Adrenal gland (tissue), 12 donors: ENCODE measurements around the gene TMEM115. TPM values are rescaled to one million over a fixed set of nuclear protein-coding genes. Genes with fewer than 3 reads are reported as not detected.
"Not testable (repeated sequence)": the region's sequence is repeated elsewhere in the genome, so short reads cannot be mapped to it uniquely, and the experiment has no call there.

Source experiments
- DNase-seq, 7 donors: peaks; one replicate each; pipeline ENCODE4 v3.0.0-alpha.2; 2019 to 2020
- H3K27ac ChIP-seq, 5 donors: fragments of 200-600 bp; sonication (generic) in 4 of 5; 1 replicate in 3 of 5; 2 replicates in 2 of 5; pipeline versions ENCODE4 v1.5.1 to v1.8.0; 2016 to 2020; ENCODE audit warnings: mild to moderate bottlenecking in 1 of 5
- H3K27me3 ChIP-seq: fragments of 200-600 bp; 2 replicates; pipeline ENCODE4 v1.8.0; 2021
- H3K36me3 ChIP-seq, 2 donors: fragments of 200-600 bp; replicated peaks in 1 of 2; 1 replicate in 1 of 2; 2 replicates in 1 of 2; pipeline versions ENCODE4 v1.5.1 to v1.8.0; 2018 to 2022
- H3K4me1 ChIP-seq, 2 donors: fragments of 200-600 bp; replicated peaks in 1 of 2; 1 replicate in 1 of 2; 2 replicates in 1 of 2; pipeline versions ENCODE4 v1.5.1 to v1.8.0; 2018 to 2021
- H3K4me3 ChIP-seq, 4 donors: fragments of 200-600 bp; sonication (generic) in 3 of 4; one replicate each; pipeline ENCODE4 v1.5.1; 2016 to 2018
- H3K9me3 ChIP-seq, 3 donors: fragments of 200-600 bp; sonication (generic) in 1 of 3; replicated peaks in 1 of 3; 1 replicate in 2 of 3; 2 replicates in 1 of 3; pipeline versions ENCODE4 v1.5.1 to v1.8.0; 2016 to 2021
- CTCF ChIP-seq, 6 experiments: fragments of 450-650 bp in 4 of 6; fragments of 200-600 bp in 2 of 6; sonication (generic) in 1 of 6; IDR thresholded peaks; 1 replicate in 5 of 6; 2 replicates in 1 of 6; pipeline versions ENCODE4 v1.5.1 to v1.8.0; 2016 to 2021; ENCODE audit warnings: antibody characterized with exemption in 6 of 6, mild to moderate bottlenecking in 2 of 6, moderate library complexity in 1 of 6
- POLR2A ChIP-seq, 2 donors: fragments of 450-650 bp; IDR thresholded peaks; one replicate each; pipeline ENCODE4 v1.6.1; 2017; ENCODE audit warnings: antibody characterized with exemption in 2 of 2, mild to moderate bottlenecking in 2 of 2, moderate library complexity in 1 of 2
- WGBS, 4 donors: extraction: QIAGEN DNeasy Blood & Tissue Kit in 2 of 4; methylation state at CpG; one replicate each; pipeline versions ENCODE4 v1.1.5 to v1.1.7; 2013 to 2017; 5-methylcytosine and 5-hydroxymethylcytosine counted together
- intact Hi-C, 2 donors: fragments of 100-400 bp; cut with DNase I; formaldehyde crosslinking; loops; one replicate each; pipeline versions ENCODE4 v1.14.1 to v1.15.0; 2022 to 2023
- polyA plus RNA-seq, 3 donors: library from polyadenylated mRNA; stranded (reverse); fragments of 200-250 nt in 2 of 3; fragments of 350-450 nt in 1 of 3; fragmentation: Illumina TruSeq in 1 of 3; extraction: RNeasy Lipid Tissue Mini Kit (QIAGEN cat#74804) in 1 of 3; gene quantifications; one replicate each; pipeline ENCODE4 v1.2.3, GENCODE V29; 2013 to 2014
- total RNA-seq, 9 donors: library from RNA; depleted of rRNA in 4 of 9; stranded (reverse); fragments of >200 nt in 4 of 9; fragments of 120-200 nt in 1 of 9; fragmentation: NEBNext Ultra II Directional in 1 of 9; extraction: Animal tissue kit (Norgen Biotek cat#: 25700) in 1 of 9; gene quantifications; one replicate each; pipeline versions ENCODE4 v1.1.0 to v1.2.4, GENCODE V29; 2013 to 2023
- donor health status: healthy with polysubstance abuse.
- donor health status: Bipolar disorder and iron deficiency.
- donor health status: DM: yes; HTN: yes; CAD: no.
- donor health status: DM: no; HTN: no; CAD: no.
- donor health status: DM: no; HTN: no; CAD: no.
- donor health status: DM: yes; HTN: yes; CAD: no.

TMEM115 gene
- total and polyA plus RNA-seq, 12 donors, result 23.6 to 88.5 (median 59.7) TPM

DNA sequence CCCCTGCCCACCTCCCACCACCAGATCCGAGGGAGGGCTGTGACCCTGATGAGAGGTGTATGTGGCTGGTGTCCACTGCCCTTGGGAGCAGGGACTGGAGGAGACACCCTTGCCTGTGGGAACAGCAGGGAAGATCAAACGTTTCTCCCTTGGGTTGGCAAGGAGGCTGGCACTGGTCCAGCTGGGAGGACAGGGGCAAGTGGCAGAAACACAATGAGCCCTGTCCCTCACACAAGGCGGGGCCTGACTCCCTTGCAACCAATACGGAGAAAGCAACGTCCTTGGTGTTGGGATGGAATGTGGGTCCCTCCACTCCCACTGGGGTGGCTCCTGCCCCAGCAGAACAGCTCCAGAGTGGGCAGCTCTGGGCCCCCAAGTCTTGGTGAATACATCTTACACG is 42.0 kb downstream of the TMEM115 start:
- intact Hi-C loops, result no loop called here
- Histone ChIP-seq H3K4me3 (no peak overlapping the region), H3K4me1 (peaks cover 39 to 50% of the 10 kb centered on the region in 2 donors), H3K27ac (peak overlapping the region in 2 of 5 donors; percentile 3 to 19), H3K27me3 (no peaks in the 10 kb centered on the region), H3K9me3 (no peaks in the 10 kb centered on the region), H3K36me3 (peaks cover 0 to 31% of the 10 kb centered on the region in 2 donors)
- WGBS, 4 donors, result 50 to 79% (median 55%) methylated on average over 2 to 6 of the region's 6 CpGs
- TF ChIP-seq POLR2A (IDR thresholded peaks at IDR 0.05) (no peak), CTCF (IDR thresholded peaks at IDR 0.05) (no peak)
- peak in 1 of 7 donors; percentile 33 for DNase-seq

DNA sequence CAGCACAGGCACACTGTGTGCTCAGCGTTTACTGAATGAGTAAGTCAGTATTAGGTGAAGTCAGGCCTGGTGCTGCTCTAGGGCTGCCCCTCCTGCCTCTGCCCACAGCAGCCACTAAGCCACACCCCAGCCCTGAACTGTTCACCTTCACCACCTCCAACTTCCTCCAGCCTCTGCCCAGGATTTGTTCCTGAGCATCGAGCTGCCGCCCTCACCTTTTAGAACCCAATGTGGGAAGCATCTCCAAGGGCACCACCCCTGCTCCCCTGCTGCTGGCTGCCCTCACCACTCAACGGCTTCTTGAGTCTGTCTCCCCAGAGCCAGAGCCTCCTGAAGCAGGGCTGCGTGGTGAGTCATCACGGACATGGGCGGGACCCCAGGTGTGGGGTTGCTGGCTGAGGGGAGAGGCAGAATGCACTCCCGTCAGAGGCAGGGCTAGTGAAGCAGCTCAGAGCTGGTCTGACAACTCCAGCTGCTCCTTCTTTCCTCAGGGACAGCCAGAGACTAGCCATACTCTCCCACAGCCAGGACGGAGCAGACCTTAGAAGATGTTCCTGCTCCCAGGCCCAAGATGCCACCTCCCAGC is 42.6 kb downstream of the TMEM115 start:
- peaks cover 0 to 31% of the 10 kb centered on the region in 2 donors for H3K36me3 ChIP-seq
- DNase-seq, result peak in 2 of 7 donors; percentile 42 to 58
- H3K27ac ChIP-seq, result peak overlapping the region in 1 of 5 donors; percentile 3
- no peaks in the 10 kb centered on the region for H3K9me3 ChIP-seq
- WGBS, 4 donors, result 49 to 57% (median 52%) methylated on average over 3 to 9 of the region's 9 CpGs
- no peaks in the 10 kb centered on the region for H3K27me3 ChIP-seq
- intact Hi-C loops, result no loop called here
- no peak for TF ChIP-seq CTCF (IDR thresholded peaks at IDR 0.05)
- no peak for TF ChIP-seq POLR2A (IDR thresholded peaks at IDR 0.05)
- no peak overlapping the region for H3K4me3 ChIP-seq
- H3K4me1 ChIP-seq, result peaks cover 33 to 44% of the 10 kb centered on the region in 2 donors

GRCh38 chr3:50314816-50315215 is 44.5 kb downstream of the TMEM115 start:
- 96 to 100% (median 98%) methylated on average over 4 of the region's 4 CpGs for WGBS, 4 donors

GRCh38 chr3:50314342-50314741 is 45.0 kb downstream of the TMEM115 start:
- DNase-seq, result no peak
- Histone ChIP-seq H3K27me3 (no peaks in the 10 kb centered on the region), H3K27ac (no peak overlapping the region), H3K36me3 (peaks cover 0 to 25% of the 10 kb centered on the region in 2 donors), H3K4me3 (no peak overlapping the region), H3K4me1 (peaks cover 24 to 30% of the 10 kb centered on the region in 2 donors), H3K9me3 (no peaks in the 10 kb centered on the region)
- TF ChIP-seq CTCF (IDR thresholded peaks at IDR 0.05), result no peak
- TF ChIP-seq POLR2A (IDR thresholded peaks at IDR 0.05), result no peak
- WGBS, 4 donors, result 77 to 88% (median 85%) methylated on average over 3 of the region's 3 CpGs
- intact Hi-C loops, result no loop called here

More at GRCh38 chr3:50314816-50315215, 44.5 kb downstream of the TMEM115 start:
- Histone ChIP-seq H3K27ac (no peak overlapping the region), H3K4me3 (no peak overlapping the region), H3K27me3 (no peaks in the 10 kb centered on the region), H3K4me1 (peaks cover 24 to 35% of the 10 kb centered on the region in 2 donors), H3K36me3 (peaks cover 0 to 29% of the 10 kb centered on the region in 2 donors), H3K9me3 (no peaks in the 10 kb centered on the region)
- no peak for TF ChIP-seq CTCF (IDR thresholded peaks at IDR 0.05)
- no peak for TF ChIP-seq POLR2A (IDR thresholded peaks at IDR 0.05)
- intact Hi-C loops, result no loop called here
- no peak for DNase-seq

GRCh38 chr3:50312041-50312440 is 47.3 kb downstream of the TMEM115 start:
- H3K27me3 ChIP-seq, H3K27ac ChIP-seq, H3K4me1 ChIP-seq, H3K36me3 ChIP-seq, H3K4me3 ChIP-seq, H3K9me3 ChIP-seq, DNase-seq, intact Hi-C loops: not testable (repeated sequence)
- WGBS, 4 donors, result 86 to 93% methylated on average over 15 to 32 of the region's 32 CpGs; no CpG with 5 or more reads in 2 of the 4 donors
